BJ (cell line): Measurements from ENCODE around the gene XIST. TPM values are rescaled to one million over a fixed set of nuclear protein-coding genes. Genes with fewer than 3 reads are reported as not detected.
"Not testable (repeated sequence)": the region's sequence is repeated elsewhere in the genome, so short reads cannot be mapped to it uniquely, and the experiment has no call there.

Experiments
- CTCF ChIA-PET: fragments of 350-600 bp; formaldehyde crosslinking; extraction: SDS; loops from one replicate; lab custom pipeline; 2021; ENCODE audit warnings: antibody characterized with exemption, inconsistent platforms; lab: Yijun Ruan, JAX
- POLR2A ChIA-PET: fragments of 300-600 bp; sonication (Branson Sonifier 250); formaldehyde crosslinking; extraction: SDS; loops from one replicate; lab custom pipeline; 2021; ENCODE audit warnings: antibody characterized with exemption; lab: Charles Lee
- DNase-seq: peaks from one replicate; pipeline ENCODE4 v3.0.0-alpha.2; 2011; ENCODE audit warnings: low read depth
- H3K27me3 ChIP-seq: 2 replicates; pipeline ENCODE4 v1.6.0; 2011; ENCODE audit warnings: low read length; ENCODE audit not compliant: control insufficient read depth, insufficient read depth
- H3K36me3 ChIP-seq: 2 replicates; pipeline ENCODE4 v1.5.1; 2011; ENCODE audit warnings: low read length; ENCODE audit not compliant: control insufficient read depth, insufficient read depth
- H3K4me3 ChIP-seq: 2 replicates; pipeline ENCODE4 v1.5.1; 2011; ENCODE audit warnings: low read depth, mild to moderate bottlenecking, control low read depth, low read length
- polyA plus RNA-seq: library from polyadenylated mRNA; depleted of rRNA; stranded (reverse); fragments of >200 nt; gene quantifications from 2 replicates; pipeline ENCODE4 v1.2.3, GENCODE V29; 2011
- TF ChIP-seq, protein P1 (sequence below): IDR thresholded peaks from 2 replicates; pipeline ENCODE4 v1.5.1; 2011; ENCODE audit warnings: low read depth, mild to moderate bottlenecking, control low read depth, inconsistent platforms, low read length, moderate library complexity; ENCODE audit not compliant: insufficient read depth

The XIST gene
- polyA plus RNA-seq, 1 experiment, result 0.11 TPM

GRCh38 chrX:73818200-73819116 is 34.1 kb downstream of the XIST start:
- CTCF ChIA-PET, result no interaction called here

GRCh38 chrX:73817393-73818199 is 34.9 kb downstream of the XIST start:
- Histone ChIP-seq H3K27me3 (no peaks in the 10 kb centered on the region), H3K4me3 (no peak overlapping the region), H3K36me3 (no peaks in the 10 kb centered on the region)
- TF ChIP-seq, protein P1, sequence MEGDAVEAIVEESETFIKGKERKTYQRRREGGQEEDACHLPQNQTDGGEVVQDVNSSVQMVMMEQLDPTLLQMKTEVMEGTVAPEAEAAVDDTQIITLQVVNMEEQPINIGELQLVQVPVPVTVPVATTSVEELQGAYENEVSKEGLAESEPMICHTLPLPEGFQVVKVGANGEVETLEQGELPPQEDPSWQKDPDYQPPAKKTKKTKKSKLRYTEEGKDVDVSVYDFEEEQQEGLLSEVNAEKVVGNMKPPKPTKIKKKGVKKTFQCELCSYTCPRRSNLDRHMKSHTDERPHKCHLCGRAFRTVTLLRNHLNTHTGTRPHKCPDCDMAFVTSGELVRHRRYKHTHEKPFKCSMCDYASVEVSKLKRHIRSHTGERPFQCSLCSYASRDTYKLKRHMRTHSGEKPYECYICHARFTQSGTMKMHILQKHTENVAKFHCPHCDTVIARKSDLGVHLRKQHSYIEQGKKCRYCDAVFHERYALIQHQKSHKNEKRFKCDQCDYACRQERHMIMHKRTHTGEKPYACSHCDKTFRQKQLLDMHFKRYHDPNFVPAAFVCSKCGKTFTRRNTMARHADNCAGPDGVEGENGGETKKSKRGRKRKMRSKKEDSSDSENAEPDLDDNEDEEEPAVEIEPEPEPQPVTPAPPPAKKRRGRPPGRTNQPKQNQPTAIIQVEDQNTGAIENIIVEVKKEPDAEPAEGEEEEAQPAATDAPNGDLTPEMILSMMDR, result no peak
- POLR2A ChIA-PET, result no interaction called here
- no peak for DNase-seq
- CTCF ChIA-PET, result no interaction called here

More at GRCh38 chrX:73818200-73819116, 34.1 kb downstream of the XIST start:
- Histone ChIP-seq H3K36me3 (no peaks in the 10 kb centered on the region), H3K4me3 (no peak overlapping the region), H3K27me3 (no peaks in the 10 kb centered on the region)
- POLR2A ChIA-PET, result no interaction called here
- TF ChIP-seq, protein P1, result no peak
- DNase-seq, result no peak

GRCh38 chrX:73812256-73812655 is 40.3 kb downstream of the XIST start:
- Histone ChIP-seq H3K27me3 (no peaks in the 10 kb centered on the region), H3K4me3 (no peak overlapping the region), H3K36me3 (no peaks in the 10 kb centered on the region)
- ChIA-PET POLR2A (no interaction called here), CTCF (no interaction called here)
- TF ChIP-seq, protein P1, result no peak
- DNase-seq, result no peak

- H3K36me3 ChIP-seq, DNase-seq, H3K4me3 ChIP-seq, CTCF ChIA-PET, POLR2A ChIA-PET, H3K27me3 ChIP-seq: not testable (repeated sequence)
Observed at GRCh38 chrX:73804109-73804508, 48.4 kb downstream of the XIST start.

DNA sequence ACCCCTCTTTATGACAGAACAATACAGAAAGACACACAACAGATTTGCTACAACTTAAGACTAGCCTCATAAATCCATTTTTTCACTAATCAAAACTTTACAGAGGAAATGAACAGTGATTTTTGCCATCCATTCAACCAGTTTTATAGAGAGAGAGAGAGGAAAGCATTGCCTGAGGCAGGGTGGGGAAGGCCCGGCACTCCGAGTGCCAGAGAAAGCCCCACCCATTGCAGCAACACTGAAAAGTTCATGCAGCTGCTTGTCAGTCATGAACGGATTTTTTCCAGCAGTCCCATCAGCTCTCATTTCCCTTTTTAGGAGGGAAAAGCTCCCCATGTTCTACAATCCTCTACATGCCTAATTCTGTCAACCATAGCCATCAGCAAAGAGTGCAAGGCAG is 52.6 kb downstream of the XIST start:
- Histone ChIP-seq H3K36me3 (no peaks in the 10 kb centered on the region), H3K27me3 (no peaks in the 10 kb centered on the region), H3K4me3 (no peak overlapping the region)
- ChIA-PET POLR2A (no interaction called here), CTCF (no interaction called here)
- TF ChIP-seq, protein P1, result no peak
- no peak for DNase-seq

DNA sequence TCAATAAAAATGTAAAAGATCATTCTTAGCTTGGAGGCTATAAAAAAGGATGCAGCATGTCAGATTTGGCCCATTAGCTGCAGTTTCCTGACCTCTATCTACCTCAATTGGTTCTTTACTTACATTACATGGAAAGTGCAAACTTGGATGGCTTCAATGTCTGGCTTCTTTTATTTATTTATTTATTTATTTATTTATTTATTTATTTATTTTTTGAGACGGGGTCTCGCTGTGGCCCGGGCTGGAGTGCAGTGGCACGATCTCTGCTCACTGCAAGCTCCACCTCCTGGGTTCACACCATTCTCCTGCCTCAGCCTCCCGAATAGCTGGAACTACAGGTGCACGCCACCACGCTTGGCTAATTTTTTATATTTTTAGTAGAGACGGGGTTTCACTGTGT is 60.0 kb downstream of the XIST start:
- H3K4me3 ChIP-seq, POLR2A ChIA-PET, H3K27me3 ChIP-seq, CTCF ChIA-PET, H3K36me3 ChIP-seq, DNase-seq: not testable (repeated sequence)
